ENCODE results near the gene RNF212B.
"Not testable (repeated sequence)": the region's sequence is repeated elsewhere in the genome, so short reads cannot be mapped to it uniquely, and the experiment has no call there.

RNF212B gene

GRCh38 chr14:23243066-23243465 lies 5.3 kb downstream of the RNF212B start:
- no peak for FAIRE-seq

- FAIRE-seq: no peak
These were observed 7.5 kb downstream of the RNF212B start for GRCh38 chr14:23245282-23245681.

- FAIRE-seq: no peak
These were observed 10.9 kb downstream of the RNF212B start for GRCh38 chr14:23248601-23249000.

- FAIRE-seq: no peak
These were observed 12.1 kb downstream of the RNF212B start for GRCh38 chr14:23249824-23250223.

GRCh38 chr14:23252006-23252405 lies 14.3 kb downstream of the RNF212B start:
- FAIRE-seq: no peak

DNA sequence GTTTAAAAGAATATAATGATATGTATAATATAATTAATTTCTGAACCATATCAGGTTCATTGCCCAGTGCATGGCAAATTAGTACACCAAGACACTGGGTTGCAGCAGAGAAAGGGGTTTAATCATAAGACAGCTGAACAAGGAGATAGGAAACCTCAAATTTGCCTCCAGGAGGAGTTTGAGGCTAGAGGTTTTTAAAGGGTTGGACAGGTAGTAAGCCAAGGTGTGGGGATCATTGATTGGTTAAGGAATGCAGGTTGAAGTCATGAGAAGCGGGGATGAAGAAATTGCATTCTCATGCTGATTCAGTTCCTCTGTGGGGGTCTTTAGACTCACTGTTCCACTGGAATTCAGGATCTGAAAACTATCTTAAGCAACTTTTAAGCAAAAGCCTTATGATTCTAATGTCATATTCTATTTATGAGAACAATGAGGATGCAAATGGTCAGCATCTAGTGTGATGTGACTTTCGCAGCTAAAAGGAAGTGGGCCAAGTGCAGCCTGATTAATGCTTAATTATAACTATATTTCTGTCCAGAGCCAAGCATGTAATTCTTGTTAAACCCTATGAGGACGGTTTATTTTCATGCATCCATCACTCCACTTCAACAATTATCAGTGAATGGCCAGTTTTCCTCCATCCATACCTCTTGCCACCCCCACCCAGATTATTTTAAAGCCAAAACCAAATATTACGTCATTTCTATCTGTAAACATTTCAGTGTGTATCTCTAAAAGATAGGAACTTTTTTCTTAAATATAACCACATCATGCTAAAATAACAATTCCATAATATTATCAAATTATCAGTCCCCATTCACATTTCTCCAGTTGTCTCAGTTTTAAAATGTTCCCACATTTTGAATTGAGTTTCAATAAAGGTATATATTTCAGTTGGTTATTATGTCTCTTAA lies 14.9 kb downstream of the RNF212B start:
- peak; percentile 30 for FAIRE-seq

- FAIRE-seq: no peak
These were observed 20.5 kb downstream of the RNF212B start for GRCh38 chr14:23258256-23258655.

DNA sequence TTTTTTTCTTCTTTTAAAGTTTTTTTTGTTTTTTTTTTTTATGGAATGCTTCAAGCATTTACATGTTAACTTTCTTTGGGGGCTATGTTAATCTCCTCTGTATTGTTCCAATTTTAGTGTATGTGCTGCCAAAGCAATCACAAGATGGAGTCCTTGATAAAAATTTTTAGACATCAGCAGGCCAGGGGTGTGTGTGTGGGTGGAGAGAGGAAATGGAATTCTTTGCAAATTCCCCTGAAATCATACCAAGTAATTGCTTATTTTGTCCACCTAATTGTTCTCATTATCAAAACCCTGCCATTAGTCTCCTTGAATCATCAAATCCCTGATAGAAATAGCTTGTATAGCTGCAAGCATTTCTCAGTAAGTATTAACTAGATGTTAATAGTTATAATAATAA lies 21.7 kb downstream of the RNF212B start:
- no peak for FAIRE-seq

- FAIRE-seq: not testable (repeated sequence)
These were observed 23.1 kb downstream of the RNF212B start for GRCh38 chr14:23260849-23261248.

DNA sequence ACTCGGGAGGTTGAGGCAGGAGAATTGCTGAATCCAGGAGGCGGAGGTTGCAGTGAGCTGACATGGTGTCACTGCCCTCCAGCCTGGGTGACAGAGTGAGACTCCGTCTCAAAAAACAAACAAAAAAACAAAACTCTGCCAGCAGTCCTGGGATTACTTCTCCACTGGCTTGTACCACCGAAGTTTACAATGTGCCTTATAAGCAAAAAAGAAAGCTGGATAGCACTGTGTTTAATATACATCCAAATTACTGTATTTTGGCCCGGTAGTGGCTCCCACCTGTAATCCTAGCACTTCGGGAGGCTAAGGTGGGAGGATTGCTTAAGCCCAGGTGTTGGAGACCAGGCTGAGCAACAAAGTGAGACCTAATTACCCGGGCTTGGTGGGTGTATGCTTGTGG lies 31.5 kb downstream of the RNF212B start:
- FAIRE-seq: no peak

DNA sequence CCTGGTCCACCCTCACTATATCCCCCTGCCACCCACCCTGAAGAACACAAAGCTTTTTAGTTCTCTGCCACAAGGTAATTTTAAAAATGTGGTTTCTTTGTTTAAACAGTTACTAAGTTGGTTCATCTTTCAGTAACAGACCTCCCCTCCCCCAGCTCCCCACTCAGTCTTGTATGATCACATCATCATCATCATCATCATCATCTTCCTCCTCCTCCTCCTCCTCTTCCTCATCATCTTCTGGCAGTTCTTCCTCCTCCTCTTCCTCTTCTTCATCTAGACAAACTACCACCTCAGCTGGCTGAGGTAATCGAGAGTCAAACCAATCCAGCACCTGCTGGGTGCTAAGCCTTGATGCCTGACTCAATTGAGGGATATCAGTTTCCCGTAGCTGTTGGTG lies 37.7 kb downstream of the RNF212B start:
- FAIRE-seq: no peak

DNA sequence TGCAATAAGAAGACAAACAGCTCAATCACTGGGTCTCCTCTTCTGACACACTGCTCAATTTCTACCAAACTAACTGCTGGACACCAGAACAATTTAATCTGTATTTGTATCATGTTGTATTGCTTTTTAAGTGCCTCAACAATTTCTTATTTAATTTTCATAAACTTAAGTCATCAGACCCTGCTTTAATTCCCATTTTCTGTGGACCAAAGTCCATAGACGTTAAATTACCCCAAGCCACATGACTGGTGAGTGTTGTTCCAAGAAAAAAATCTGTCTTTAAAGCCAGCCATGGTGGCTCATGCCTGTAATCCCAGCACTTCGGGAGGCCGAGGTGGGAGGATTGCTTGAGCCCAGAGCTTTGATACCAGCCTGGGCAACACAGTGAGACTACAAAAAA lies 39.5 kb downstream of the RNF212B start:
- no peak for FAIRE-seq

DNA sequence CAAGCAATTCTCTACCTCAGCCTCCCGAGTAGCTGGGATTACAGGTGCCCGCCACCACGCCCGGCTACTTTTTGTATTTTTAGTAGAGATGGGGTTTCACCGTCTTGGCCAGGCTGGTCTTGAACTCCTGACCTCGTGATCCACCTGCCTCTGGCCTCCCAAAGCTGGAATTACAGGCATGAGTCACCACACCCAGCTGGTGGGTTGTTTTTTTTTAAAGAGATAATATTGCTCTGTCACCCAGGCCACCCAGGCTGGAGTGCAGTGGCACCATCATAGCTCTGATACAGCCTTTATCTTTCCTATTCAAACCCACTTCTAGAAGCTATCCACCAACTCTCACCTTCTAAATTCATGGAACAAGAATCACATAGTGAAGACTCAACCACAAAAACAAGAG lies 40.2 kb downstream of the RNF212B start:
- not testable (repeated sequence) for FAIRE-seq

DNA sequence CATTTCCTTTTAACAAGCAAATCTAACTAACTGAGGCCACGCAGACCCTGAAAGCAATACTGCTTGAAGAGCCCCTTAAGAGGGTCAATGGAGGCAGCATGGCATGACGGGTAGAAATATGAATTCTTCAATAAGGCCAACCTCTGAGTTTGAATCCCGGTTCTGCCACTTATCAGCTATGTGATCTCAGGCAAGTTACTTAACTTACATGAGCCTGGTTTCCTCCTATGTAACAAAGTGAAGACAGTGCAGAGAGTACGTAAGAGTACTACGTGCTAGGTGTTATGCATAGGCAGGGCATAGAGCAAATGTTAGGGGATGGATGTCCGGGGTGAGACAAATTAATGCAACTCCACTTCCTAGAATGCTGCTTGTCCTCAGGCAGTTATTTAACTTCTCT lies 43.5 kb downstream of the RNF212B start:
- FAIRE-seq: no peak

DNA sequence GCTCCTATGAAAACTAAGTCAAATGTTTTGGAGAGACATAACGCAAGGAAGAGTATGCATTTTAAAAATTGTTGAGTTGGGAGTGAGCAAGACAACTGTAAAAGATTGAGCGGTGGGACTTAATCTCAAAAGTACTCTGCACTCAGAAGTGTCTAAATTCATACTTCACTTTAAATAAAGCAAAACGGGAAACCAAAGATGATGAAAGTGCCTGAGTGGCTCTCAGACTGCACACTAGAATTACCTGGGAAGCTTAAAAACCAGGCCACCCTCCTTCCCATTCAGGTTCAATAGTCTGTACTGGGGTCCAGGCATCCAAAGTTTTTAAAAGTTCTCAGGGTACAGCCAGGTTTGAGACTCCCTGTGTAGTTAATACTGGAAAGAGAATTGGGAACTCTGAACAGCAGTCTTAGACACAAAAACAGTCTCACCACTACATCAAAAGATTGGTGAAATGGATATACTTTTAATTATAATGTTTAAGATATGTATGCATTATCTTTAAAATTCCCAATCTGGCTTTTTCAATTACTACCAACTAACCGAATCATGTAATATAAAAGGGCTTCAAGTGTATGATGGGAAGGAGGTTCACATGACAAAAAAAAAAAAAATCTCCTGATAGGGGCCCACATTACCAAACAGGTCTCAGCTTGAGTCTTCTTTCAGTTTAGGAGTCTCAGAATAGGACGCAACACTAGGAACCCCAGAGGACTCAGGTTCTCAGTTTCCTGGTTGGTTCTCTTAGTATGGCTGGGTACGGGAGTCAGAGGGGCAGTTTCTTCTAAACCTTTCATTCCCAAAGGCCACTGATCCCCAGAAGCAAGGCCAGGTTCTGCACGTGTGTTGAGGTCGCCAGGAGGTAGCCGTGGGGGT lies 47.2 kb downstream of the RNF212B start:
- FAIRE-seq: no peak

- no peak for FAIRE-seq
These were observed 47.8 kb downstream of the RNF212B start for GRCh38 chr14:23285530-23286019.

GRCh38 chr14:23286020-23286901 lies 48.5 kb downstream of the RNF212B start, which contains the start of gene HOMEZ:
HOMEZ (minus strand) TSS chr14:23286132; CDS start chr14:23285952, 180 bp downstream.
- FAIRE-seq: peak; percentile 98

DNA sequence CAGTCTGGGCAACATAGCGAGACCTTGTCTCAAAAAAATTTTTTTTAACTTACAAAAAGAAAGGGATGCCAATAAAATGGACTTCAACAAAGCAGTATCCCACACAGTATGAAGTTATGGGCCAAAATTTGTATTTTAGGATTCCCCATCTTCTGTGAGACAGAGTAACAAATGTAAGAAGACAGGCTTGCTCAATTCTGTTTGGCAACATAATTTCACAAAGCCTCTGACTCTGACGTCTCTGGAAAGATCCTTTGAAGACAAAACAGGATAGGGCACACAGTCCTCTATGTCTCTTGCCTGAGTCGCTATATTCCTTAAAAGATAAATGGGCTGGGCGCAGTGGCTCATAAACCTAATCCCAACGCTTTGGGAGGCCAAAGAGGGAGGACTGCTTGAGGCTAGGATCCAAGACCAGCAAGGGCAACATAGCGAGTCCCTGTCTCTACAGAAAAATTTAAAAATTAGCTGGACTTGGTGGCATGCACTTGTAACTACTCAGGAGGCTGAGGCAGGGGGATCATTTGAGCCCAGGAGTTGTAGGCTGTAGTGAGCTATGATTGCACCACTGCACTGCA lies 49.3 kb downstream of the RNF212B start:
- no peak for FAIRE-seq

DNA sequence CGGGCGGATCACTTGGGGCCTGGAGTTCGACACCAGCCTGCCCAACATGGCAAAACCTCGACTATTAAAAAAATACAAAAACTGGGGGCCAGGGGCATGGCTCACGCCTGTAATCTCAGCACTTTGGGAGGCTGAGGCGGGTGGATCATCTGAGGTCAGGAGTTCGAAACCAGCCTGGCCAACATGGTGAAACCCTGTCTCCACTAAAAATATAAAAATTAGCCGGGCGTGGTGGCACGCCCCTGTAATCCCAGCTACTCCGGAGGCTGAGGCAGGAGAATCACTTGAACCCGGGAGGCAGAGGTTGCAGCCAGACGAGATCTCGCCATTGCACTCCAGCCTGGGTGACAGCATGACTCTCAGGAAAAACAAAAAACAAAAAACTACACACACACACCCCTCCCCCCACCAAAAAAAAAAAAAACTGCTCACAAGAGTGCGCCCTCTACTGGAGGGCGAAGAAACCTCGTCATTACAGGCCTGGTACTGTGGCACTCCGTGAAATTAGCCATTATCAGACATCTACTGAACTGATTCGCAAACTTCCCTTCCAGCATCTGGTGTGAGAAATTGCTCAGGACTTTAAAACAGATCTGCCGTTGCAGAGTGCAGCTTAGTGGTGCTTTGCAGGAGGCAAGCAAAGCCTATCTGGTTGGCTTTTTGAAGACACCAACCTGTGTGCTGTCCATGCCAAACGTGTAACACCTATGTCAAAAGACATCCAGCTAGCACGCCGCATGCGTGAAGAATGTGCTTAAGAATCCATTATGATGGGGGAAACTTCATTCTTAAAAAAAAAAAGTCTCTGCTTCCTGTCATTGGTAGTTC lies 57.2 kb downstream of the RNF212B start:
- peak; percentile 13 for FAIRE-seq

- FAIRE-seq: no peak
These were observed 58.5 kb downstream of the RNF212B start for GRCh38 chr14:23296012-23296777.

Measured in G401.6 (cell line).